ENCODE data around the gene SCGB1D4.
"Not testable (repeated sequence)": the region's sequence is repeated elsewhere in the genome, so short reads cannot be mapped to it uniquely, and the experiment has no call there.

Gene SCGB1D4, protein sequence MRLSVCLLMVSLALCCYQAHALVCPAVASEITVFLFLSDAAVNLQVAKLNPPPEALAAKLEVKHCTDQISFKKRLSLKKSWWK

DNA sequence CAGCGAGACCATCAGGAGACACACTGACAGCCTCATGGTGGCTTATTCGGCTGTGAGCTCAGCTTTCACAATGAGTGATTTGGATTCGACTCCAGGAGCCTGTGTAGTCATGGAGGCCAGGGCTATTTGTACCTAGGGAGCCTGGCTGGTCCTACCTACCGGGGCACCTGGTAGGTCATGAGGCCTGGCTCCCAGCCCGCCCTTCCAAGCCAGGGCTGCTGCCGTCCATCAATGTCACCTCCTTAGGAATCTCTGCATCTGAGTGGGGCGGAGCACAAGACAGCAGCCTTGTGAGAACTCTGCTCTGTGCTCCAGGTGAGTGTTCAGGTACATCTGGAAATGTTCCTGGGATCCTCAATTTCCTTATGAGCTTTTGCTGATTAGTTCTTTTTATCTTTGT, at the start of gene SCGB1D4:
Gene SCGB1D4 (minus strand): TSS at position 101 of the 400 bp plus-strand sequence. CDS start 65 bp downstream, at position 36.
- FAIRE-seq = no peak
- DNase-seq (ENCODE audit: low spot score) = no peak

DNA sequence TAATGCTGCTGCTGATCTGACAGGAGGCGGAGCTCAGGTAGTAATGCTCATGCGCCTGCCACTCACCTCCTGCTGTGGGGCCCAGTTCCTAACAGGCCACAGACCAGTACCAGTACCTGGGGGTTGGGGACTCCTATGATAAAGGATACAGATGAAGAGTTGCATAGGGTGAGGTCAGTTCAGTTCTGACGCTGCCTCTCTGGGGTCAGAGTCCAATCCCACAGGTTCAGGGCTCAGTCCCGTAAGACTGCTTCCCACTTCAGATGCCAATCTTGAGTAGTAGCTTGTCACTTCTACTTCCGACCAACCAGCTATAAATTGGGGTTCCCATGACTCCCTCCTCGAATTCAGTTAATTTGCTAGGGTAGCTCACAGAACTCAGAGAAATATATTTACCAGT, 47.0 kb upstream of the SCGB1D4 start:
- FAIRE-seq (no peak), DNase-seq (ENCODE audit: low spot score) (no peak)

DNA sequence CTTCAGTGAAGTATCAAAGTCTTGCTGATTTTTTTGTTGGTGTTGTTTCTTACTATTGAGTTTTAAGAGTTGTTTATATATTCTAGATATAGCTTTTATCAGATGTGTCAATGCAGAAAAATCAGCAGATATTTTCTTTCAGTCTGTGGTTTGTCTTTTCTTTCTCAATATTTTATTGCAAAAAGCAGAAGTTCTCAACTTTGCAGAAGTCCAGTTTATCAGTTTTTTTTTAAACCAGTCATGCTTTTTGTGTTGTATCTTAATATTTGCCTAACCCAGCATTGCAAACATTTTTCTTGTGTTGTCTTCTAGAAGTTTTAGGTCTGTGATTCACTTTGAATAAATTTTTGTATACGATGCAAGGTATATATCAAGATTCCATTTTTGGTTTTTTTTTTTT, 45.3 kb upstream of the SCGB1D4 start:
- FAIRE-seq (no peak), DNase-seq (ENCODE audit: low spot score) (no peak)

DNA sequence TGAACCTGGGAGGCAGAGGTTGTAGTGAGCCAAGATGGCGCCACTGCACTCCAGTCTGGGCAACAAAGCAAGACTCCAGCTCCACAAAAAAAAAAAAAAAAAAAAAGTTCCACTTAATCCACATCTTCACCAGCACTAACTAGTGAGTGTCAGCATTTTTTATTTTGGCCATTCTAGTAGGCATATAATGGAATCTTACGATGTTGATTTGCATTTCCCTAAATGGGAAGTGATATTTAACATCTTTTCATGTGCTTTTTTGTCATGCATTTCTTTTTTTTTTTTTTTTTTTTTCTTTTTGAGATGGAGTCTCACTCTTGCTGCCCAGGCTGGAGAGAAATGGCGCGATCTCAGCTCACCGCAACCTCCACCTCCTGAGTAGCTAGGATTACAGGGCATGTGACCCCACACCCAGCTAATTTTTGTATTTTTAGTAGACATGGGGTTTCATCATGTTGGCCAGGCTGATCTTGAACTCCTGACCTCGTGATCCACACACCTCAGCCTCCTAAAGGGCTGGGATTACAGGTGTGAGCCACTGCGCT, 44.8 kb upstream of the SCGB1D4 start:
- not testable (repeated sequence) for FAIRE-seq; DNase-seq (ENCODE audit: low spot score)

DNA sequence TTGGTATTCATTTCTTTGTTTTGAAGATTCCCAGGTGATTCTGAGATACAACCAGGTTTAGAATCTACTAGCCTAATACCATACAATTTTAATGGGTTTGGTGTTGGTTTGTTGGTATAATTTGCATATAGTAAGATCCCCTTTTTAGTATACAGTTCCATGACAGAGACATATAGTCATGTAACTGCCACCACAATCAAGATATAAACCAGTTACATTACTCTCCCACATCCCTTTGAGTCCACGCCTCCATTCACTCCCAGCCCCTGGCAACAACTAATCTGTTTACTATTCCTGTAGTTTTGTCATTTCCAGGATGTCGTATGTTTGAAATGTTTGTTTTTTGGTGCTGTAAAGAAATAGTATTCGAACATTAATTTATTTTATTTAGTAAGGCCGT, 42.7 kb upstream of the SCGB1D4 start:
- FAIRE-seq (no peak), DNase-seq (ENCODE audit: low spot score) (no peak)

DNA sequence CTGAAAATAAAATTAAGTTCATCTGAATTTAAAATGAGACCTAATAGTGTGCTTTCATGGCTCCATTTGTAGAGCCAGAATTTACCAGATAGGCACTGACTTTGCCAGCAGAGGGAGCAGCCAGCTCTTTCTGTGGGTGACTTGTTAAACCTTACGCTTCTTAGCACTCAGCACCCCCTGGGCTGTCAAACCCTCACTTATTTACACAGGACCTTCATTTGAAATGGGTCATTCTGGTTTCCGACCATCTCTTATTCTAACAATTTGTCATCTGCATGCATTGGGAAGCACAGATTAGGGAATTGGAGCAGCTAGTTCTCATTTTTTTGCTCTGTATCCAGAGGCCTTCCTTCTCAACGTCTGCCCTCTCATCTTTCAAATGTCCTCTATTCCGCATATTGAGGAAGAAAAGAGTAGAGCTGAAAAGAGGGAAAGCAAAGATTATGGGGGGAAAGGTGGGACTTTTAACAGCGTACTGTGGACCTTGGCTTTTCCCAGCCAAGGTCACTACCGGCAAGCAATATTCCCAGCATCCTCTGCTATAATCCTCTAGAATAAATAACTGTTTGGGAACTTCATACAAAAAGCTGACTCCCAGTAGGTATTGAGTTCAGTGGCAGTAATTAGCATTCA, 41.5 kb upstream of the SCGB1D4 start:
- peak; percentile 29 for DNase-seq (ENCODE audit: low spot score)
- FAIRE-seq = no peak

DNA sequence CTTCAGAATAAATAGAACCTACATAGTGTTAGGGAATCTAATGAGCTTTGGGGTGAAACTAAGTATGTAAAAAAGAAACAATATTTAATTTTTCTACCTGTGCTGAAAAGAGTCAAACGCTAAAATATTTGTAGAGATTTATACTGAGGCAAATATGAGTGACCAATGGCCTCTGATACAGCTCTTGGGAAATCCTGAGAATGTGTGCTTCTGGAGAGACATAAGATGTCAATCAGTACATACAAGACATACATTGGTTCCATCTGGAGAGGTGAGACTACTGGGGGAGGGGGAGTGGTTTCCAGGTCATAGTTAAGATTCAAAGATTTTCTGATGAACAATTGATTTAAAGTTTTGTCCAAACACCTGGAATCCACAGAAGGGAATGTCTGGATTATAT, 39.3 kb upstream of the SCGB1D4 start:
- no peak for FAIRE-seq
- no peak for DNase-seq (ENCODE audit: low spot score)

DNA sequence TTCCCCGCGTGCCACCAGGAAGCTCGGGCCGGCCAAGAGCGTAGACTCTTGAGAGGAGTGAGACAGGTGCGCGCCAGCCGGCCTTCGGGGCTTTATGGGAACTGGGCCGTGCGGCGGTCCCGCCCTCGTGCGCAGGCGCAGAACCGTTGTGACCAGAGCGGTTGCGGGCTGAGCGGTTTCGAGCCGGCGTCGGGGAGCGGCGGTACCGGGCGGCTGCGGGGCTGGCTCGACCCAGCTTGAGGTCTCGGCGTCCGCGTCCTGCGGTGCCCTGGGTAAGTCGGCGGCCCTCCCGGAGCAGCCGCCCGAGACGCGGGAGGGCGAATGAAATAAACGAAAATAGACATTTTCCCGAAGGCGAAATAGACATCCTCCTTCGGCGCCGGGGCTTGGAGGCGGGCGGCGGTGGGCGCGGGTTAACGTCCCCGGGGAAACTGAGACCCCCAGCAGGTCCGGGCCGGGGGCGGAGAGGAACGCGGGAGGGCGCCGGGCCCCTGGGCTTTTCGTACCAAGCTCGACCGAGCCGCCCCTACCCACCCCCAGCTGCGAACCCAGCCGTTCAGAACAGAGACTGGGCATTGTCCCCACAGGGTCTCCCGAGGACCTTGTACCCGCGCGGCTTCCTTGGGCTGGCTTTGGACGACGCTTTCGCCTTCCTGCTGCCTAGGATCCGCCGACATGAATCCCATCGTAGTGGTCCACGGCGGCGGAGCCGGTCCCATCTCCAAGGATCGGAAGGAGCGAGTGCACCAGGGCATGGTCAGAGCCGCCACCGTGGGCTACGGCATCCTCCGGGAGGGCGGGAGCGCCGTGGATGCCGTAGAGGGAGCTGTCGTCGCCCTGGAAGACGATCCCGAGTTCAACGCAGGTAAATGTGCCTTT, 38.7 kb upstream of the SCGB1D4 start, which contains the start of gene ASRGL1:
Gene ASRGL1 (plus strand): TSS at position 146 of the 879 bp plus-strand sequence. CDS start 530 bp downstream, at position 676.
- FAIRE-seq (no peak), DNase-seq (ENCODE audit: low spot score) (peak; percentile 74)

DNA sequence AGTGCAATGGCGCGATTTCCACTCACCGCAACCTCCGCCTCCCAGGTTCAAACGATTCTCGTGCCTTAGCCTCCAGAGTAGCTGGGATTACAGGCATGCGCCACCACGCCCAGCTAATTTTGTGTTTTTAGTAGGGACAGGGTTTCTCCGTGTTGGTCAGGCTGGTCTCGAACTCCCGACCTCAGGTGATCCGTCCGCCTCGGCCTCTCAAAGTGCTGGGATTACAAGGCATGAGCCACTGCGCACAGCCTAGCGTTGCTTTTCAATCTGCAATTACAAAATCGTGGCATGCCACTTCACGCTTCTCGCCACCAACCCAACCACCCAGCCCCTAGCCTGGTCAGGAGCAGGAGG, 38.1 kb upstream of the SCGB1D4 start:
- DNase-seq (ENCODE audit: low spot score); FAIRE-seq: not testable (repeated sequence)

DNA sequence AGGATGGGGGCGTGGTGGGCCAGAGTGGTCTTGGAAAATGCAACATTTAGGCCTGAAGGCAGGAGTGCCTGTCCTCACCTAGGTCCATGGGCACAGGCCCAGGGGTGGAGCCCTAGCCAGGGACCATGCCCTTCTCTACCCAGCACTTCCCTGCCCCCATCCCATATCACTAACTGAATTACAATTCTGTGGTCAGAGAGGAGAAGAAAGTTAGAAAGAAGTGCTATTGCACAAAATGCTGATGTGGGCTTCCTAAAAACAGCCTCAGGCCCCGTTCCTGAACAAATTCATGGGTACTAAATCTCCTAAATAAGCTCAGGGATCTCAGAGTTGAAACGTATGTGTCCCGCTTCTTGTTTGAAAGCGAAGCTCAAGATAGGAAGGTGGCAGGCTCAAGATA, 34.9 kb upstream of the SCGB1D4 start:
- FAIRE-seq = no peak
- DNase-seq (ENCODE audit: low spot score) = no peak

DNA sequence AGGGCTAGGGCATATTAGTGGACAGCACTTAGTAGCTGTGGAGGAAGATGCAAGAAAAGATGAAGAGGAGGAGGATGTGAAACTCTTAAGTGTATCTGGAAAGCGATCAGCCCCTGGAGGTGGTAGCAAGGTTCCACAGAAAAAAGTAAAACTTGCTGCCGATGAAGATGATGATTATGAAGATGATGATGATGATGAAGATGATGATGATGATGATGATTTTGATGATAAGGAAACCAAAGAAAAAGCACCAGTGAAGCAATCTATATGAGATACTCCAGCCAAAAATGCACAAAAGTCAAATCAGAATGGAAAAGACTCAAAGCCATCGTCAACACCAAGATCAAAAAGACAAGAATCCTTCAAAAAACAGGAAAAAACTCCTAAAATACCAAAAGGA, 32.4 kb upstream of the SCGB1D4 start:
- DNase-seq (ENCODE audit: low spot score); FAIRE-seq: not testable (repeated sequence)

DNA sequence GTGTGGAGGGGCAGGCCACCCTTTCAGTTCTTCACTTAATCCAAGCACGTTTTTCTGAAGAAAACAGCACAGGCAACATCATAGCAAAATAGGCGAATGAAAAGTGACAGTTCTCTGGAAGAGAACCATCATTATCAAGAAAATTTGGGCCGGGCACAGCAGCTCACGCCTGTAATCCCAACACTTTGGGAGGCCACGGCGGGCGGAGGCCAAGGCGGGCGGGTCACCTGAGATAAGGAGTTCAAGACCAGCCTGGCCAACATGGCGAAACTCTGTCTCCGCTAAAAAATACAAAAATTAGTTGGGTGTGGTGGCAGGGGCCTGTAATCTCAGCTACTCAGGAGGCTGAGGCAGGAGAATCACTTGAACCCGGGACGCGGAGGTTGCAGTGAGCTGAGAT, 28.7 kb upstream of the SCGB1D4 start:
- not testable (repeated sequence) for FAIRE-seq; DNase-seq (ENCODE audit: low spot score)

DNA sequence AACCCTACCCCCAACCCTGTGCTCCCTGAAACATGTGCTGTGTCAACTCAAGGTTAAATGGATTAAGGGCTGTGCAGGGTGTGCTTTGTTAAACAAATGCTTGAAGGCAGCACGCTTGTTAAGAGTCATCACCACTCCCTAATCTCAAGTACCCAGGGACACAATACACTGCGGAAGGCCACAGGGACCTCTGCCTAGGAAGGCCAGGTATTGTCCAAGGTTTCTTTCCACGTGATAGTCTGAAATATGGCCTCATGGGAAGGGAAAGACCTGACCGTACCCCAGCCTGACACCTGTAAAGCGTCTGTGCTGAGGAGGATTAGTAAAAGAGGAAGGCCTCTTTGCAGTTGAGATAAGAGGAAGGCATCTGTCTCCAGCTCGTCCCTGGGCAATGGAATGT, 27.8 kb upstream of the SCGB1D4 start:
- FAIRE-seq; DNase-seq (ENCODE audit: low spot score): not testable (repeated sequence)

DNA sequence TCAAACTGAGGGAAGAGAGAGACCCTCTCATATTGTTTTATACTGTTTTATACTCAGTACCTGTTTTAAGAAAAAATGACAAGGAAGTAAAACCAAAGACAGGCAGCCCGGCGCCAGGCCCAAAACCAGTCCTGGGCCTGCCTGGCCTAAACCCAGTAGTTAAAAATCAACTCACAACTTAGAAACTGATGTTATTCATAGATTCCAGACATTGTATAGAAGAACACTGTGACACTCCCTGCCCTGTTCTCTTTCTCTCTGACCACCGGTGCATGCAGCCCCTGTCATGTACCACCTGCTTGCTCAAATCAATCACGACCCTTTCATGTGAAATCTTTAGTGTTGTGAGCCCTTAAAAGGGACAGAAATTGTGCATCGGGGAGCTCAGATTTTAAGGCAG, 26.9 kb upstream of the SCGB1D4 start:
- DNase-seq (ENCODE audit: low spot score); FAIRE-seq: not testable (repeated sequence)

DNA sequence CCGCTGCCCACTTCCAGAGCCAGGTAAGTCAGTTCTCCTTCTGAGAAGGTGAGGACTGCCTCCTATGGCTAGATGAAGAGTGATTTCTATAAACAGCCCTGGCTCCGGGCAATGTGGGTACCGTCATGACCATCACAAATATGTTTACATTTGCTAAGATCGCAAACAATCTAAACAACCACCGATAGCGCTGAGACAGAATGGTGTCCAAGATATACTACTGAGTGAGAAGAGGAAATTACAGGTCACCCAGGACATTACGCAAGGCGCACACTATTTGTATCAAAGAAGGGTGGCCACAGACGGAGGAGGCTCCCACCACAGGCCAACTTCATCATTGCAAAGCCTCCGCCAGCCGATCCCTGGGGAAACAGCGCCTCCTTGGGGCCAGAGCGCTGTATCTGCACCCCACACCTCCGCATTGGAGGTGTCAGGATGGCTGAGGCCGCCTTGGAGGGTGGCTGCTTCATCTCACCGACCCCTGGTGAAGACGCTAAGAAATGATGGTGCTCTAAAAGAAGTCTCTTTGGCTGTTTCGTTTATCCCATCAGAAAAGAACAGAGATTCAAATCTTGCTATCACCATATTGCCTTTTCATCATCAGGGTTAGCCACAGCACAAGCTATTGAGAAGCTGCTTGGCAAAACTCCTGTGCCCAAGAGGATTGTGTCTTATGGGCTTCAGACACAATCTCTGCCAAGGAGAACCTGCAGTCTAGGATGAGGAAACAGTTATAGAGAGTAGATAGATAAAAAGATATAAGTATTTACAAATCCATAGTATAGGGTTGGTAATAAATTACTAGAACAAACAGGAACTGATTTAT, 26.1 kb upstream of the SCGB1D4 start:
- no peak for FAIRE-seq

DNA sequence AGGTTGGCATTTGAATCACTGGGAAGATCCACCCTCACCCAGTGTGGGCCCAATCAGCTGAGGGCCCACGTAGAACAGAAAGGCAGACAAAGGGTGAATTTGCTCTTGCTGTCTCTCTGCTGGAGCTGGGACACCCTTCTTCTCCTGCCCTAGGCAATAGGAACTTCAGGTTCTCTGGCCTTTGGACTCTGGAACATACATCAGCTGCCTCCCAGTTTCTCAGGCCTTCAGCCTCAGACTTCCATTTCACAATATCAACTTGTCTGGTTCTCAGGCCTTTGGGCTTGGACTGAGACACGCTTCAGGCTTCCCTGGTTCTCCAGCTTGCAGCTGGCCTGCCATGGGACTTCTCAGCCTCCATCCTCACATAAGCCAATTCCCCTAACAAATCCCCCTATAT, 23.6 kb upstream of the SCGB1D4 start:
- FAIRE-seq (no peak), DNase-seq (ENCODE audit: low spot score) (no peak)

More for the DNA sequence above, 26.1 kb upstream of the SCGB1D4 start:
- peak; percentile 47 for DNase-seq (ENCODE audit: low spot score)

DNA sequence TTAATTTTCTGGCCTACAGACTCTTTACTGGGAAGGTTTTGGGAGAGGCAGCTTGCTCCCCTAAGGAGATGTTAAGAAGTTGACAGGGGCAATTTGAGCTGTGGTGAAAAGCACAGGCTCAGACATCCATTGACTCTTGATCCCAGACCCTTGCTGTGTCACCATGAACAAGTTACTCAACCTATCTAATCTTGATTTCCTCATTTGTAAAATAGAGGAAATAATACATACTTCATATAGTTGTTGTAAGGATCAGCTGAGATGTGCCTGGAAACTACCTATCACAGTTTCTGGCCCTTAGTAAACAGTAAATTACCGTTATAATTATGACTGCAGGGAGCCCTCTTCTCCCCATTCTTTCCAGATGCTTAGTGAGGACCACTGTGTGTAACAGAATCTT, 16.6 kb upstream of the SCGB1D4 start:
- FAIRE-seq (no peak), DNase-seq (ENCODE audit: low spot score) (no peak)

DNA sequence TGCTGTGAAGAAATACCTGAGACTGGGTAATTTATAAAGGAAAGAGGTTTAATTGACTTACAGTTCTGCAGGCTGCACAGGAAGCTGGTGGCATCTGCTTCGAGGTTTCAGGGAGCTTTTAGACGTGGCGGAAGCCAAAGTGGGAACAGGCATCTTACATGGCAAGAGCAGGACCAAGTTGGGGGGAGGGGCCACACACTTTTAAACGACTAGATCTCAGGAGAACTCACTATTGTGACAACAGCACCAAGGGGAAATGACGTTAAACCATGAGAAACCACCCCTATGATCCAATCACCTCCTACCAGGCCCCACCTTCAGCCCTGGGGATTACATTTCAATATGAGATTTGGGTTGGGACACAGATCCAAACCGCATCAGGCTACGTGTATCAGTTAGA, 11.1 kb upstream of the SCGB1D4 start:
- no peak for DNase-seq (ENCODE audit: low spot score)
- FAIRE-seq = no peak

DNA sequence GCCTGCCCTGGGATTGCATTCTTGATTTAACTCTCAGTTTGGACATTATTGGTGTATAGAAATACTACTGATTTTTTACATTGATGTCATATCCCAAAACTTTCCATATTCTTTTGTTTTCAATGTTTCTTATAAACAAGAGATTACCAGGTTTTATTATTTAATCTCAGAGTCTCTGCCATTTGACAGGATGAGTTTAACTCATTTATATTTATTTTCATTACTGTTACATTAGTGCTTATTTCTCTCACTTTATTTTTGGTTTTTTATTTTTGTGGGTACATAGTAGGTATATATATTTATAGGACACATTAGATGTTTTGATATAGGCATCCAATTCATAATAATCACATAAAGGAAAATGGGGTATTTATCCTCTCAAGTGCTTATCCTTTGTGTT, 9.1 kb upstream of the SCGB1D4 start:
- FAIRE-seq = no peak

DNA sequence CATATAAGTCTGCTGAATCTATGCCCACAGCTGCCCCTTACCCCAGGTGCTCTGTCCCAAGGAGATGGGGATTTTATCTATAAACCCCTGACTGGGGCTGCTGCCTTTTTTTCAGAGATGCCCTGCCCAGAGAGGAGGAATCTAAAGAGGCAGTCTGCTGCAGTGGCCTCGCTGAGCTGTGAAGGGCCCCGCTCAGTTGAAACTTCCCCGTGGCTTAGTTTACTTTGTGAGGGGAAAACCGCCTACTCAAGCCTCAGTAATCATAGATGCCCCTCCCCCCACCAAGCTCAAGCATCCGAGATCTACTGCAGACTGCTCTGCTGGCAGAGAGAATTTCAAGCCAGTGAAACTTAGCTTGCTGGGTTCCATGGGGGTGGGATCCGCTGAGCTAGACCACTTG, 7.4 kb upstream of the SCGB1D4 start:
- DNase-seq (ENCODE audit: low spot score) (no peak), FAIRE-seq (no peak)

More for the DNA sequence above, 9.1 kb upstream of the SCGB1D4 start:
- DNase-seq (ENCODE audit: low spot score) = no peak

DNA sequence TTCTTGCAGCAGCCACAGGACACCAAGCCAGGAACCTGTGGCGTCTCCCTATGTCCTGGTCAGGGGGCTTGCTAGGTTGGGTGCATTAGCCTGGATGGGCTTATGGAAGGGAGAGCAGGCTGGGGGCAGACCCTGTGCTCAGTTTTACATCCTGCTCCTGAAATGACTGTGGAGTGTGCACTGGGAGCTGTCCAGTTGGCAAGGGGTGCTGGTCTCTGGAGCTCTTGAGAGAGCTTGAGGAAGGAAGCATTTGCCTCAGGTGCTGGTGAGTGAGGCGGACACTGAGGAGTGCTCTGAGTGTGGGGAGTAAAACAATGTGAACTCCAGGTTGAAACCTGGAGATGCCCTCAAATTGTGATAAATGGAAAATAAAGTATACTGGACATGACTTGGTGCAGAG, 3.4 kb downstream of the SCGB1D4 start:
- peak; percentile 46 for DNase-seq (ENCODE audit: low spot score)

More for the DNA sequence above, 3.4 kb downstream of the SCGB1D4 start:
- FAIRE-seq = no peak

Measured in urothelium cell line (cell line).